GM19328 (cell line): Measurements from ENCODE around the gene LRRC10B.

Source experiments
- ATAC-seq: cut with Tn5 transposase; IDR thresholded peaks from one replicate; pipeline ENCODE4 v1.9.1; 2021; ENCODE audit warnings: mild to moderate bottlenecking, moderate library complexity; ENCODE audit not compliant: unreplicated experiment

The LRRC10B gene

GRCh38 chr11:61544466-61544865, 35.9 kb downstream of the LRRC10B start:
- ATAC-seq = no peak

GRCh38 chr11:61545341-61545740, 36.8 kb downstream of the LRRC10B start:
- ATAC-seq = no peak

- no peak for ATAC-seq
Observed at GRCh38 chr11:61545921-61546320, 37.4 kb downstream of the LRRC10B start.

- no peak for ATAC-seq
Observed at GRCh38 chr11:61546663-61547062, 38.1 kb downstream of the LRRC10B start.

GRCh38 chr11:61547246-61547645, 38.7 kb downstream of the LRRC10B start:
- no peak for ATAC-seq

- no peak for ATAC-seq
Observed at GRCh38 chr11:61549177-61549576, 40.6 kb downstream of the LRRC10B start.

- ATAC-seq = no peak
Observed at GRCh38 chr11:61549662-61550568, 41.4 kb downstream of the LRRC10B start.

- ATAC-seq = no peak
Observed at GRCh38 chr11:61550665-61551227, 42.2 kb downstream of the LRRC10B start.

- ATAC-seq = no peak
Observed at GRCh38 chr11:61551634-61552033, 43.1 kb downstream of the LRRC10B start.

- no peak for ATAC-seq
Observed at GRCh38 chr11:61552108-61552635, 43.6 kb downstream of the LRRC10B start.

- no peak for ATAC-seq
Observed at GRCh38 chr11:61553373-61554171, 45.0 kb downstream of the LRRC10B start.

- no peak for ATAC-seq
Observed at GRCh38 chr11:61554172-61554988, 45.8 kb downstream of the LRRC10B start.

GRCh38 chr11:61555051-61555969, 46.8 kb downstream of the LRRC10B start:
- ATAC-seq = no peak

- ATAC-seq = no peak
Observed at GRCh38 chr11:61555978-61556377, 47.4 kb downstream of the LRRC10B start.

GRCh38 chr11:61556621-61557020, 48.1 kb downstream of the LRRC10B start:
- no peak for ATAC-seq
